BLaER1 (cell line): ENCODE data around the gene ALAS1.

Source experiments
- H3K27ac ChIP-seq: shearing (Covaris generic); formaldehyde crosslinking; 2 replicates; pipeline ENCODE4 v1.8.1; 2022
- H3K27me3 ChIP-seq: shearing (Covaris generic); formaldehyde crosslinking; 2 replicates; pipeline ENCODE4 v1.8.1; 2022
- H3K36me3 ChIP-seq: shearing (Covaris generic); formaldehyde crosslinking; 2 replicates; pipeline ENCODE4 v1.8.1; 2022
- H3K4me1 ChIP-seq: shearing (Covaris generic); formaldehyde crosslinking; 2 replicates; pipeline ENCODE4 v1.8.1; 2022
- H3K4me2 ChIP-seq: shearing (Covaris generic); formaldehyde crosslinking; 2 replicates; pipeline ENCODE4 v1.8.1; 2022
- H3K4me3 ChIP-seq: shearing (Covaris generic); formaldehyde crosslinking; 2 replicates; pipeline ENCODE4 v1.8.1; 2022
- H3K9ac ChIP-seq: shearing (Covaris generic); formaldehyde crosslinking; 2 replicates; pipeline ENCODE4 v1.8.1; 2022
- H3K9me3 ChIP-seq: shearing (Covaris generic); formaldehyde crosslinking; 2 replicates; pipeline ENCODE4 v1.8.1; 2022
- H4K20me1 ChIP-seq: shearing (Covaris generic); formaldehyde crosslinking; 2 replicates; pipeline ENCODE4 v1.8.1; 2022
- Cebpa-rat ChIP-seq: shearing (Covaris generic); IDR thresholded peaks from 2 replicates; pipeline ENCODE4 v1.8.1; 2022

ALAS1 gene

DNA sequence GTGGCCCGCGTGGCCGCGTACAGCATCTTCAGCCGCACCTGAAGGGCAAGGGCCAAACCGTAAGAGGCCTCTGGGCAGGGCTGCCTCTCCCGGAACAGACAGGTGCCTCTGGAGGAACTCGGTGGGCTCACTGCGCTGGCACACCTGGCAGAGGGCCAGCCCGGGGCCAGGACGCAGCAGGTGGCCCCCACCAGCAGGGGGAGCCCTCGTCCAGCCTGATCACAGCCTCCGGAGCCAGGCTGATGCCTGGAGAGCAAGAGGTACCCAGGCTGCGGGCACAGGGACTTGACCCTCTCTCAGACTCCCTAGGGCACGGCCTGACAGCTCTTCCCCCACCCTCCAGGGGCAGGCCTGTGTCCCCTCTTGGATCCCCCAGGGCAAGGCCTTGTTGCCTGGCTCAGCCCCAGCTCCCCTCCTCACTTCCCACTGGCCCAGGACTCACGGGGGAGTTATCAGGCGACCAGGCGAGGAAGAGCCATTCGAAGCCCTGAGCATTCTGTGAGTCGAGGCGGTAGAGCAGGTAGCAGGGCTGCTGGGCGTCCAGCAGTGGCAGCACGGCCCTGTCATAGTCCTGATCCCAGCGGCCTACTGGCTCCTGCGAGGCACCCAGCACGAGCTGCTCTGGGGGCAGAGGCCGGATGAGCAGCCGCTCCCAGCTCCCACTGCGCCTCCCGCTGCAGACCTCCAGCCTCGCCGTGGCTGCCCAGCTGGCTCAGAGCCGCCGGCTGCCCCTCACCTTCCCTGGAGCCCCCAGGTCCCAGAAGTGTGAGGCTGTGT, 33.7 kb downstream of the ALAS1 start:
- H3K9me3 ChIP-seq = no peaks in the 10 kb centered on the region
- H3K9ac ChIP-seq = peak overlapping the region; percentile 67
- peaks cover 26% of the 10 kb centered on the region for H4K20me1 ChIP-seq
- peak overlapping the region; percentile 86 for H3K27ac ChIP-seq
- no peaks in the 10 kb centered on the region for H3K27me3 ChIP-seq
- H3K4me3 ChIP-seq = peak overlapping the region; percentile 47
- H3K4me2 ChIP-seq = peak overlapping the region; percentile 81
- H3K4me1 ChIP-seq = peaks cover 95% of the 10 kb centered on the region
- TF ChIP-seq Cebpa-rat = no peak
- peaks cover 60% of the 10 kb centered on the region for H3K36me3 ChIP-seq

DNA sequence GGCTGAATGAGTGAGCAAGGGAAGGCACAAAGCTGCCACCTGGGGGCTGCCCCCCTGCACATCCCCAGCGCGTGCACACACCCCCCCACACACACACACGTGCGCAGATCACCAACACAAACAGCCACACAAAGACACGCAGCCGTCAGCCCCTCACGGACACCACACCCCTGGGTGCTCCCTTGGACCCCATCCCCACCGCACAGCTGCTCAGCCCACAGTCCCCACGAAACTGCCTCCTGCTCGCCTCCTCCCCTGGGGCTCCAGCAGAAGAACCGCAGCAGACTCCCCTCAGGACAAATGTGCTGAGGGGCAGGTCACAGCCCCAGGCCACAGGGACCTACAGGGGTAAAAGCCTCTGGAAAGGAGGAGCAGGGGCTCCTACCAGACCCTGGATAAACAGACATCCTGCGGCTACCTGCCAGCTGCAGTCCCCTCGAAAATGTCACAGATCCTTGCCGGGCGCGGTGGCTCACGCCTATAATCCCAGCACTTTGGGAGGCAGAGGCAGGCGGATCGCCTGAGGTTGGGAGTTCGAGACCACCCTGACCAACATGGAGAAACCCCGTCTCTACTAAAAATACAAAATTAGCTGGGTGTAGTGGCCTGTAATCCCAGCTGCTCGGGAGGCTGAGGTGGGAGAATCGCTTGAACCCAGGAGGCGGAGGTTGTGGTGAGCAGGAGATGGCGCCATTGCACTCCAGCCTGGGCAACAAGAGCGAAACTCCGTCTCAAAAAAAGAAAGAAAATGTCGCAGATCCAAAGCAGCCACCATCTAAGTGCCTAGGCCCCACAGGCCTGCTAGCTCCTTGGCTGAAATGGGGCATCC, 34.5 kb downstream of the ALAS1 start:
- H3K9me3 ChIP-seq = no peaks in the 10 kb centered on the region
- H3K27me3 ChIP-seq = no peaks in the 10 kb centered on the region
- no peak for TF ChIP-seq Cebpa-rat
- peak overlapping the region; percentile 47 for H3K4me3 ChIP-seq
- H3K9ac ChIP-seq = peak overlapping the region; percentile 67
- peak overlapping the region; percentile 86 for H3K27ac ChIP-seq
- peaks cover 58% of the 10 kb centered on the region for H3K36me3 ChIP-seq
- H3K4me1 ChIP-seq = peaks cover 95% of the 10 kb centered on the region
- H3K4me2 ChIP-seq = peak overlapping the region; percentile 81
- H4K20me1 ChIP-seq = peaks cover 34% of the 10 kb centered on the region

DNA sequence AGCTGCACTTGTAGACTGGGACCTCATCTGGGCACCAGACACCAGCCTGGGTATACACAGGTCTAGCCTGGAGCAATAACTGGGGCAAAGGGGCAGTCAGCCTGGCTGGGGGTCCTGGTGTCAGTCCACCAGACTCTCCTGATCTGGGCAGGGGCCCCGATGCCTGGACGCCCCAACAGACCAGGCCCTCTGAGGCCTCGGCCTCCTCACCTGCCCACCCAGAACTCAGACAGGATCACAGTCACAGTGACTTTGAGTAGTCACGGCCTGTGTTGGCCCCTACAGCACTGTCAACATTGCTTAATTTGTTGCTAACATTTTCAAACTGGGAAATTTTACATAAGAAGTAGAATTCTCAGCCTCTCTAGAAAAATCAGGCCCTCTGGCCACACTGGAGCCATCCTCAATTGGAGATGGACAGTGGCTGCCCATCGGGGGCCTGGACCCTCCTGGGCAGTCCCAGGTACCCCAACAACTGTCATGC, 35.2 kb downstream of the ALAS1 start:
- Histone ChIP-seq H3K9me3 (no peaks in the 10 kb centered on the region), H3K27me3 (no peaks in the 10 kb centered on the region), H3K36me3 (peaks cover 52% of the 10 kb centered on the region), H3K4me1 (peaks cover 95% of the 10 kb centered on the region), H3K4me2 (peak overlapping the region; percentile 81), H3K27ac (peak overlapping the region; percentile 86), H3K4me3 (peak overlapping the region; percentile 47; the same call in 1 of the 2 replicates), H3K9ac (peak overlapping the region; percentile 67), H4K20me1 (peaks cover 40% of the 10 kb centered on the region)
- no peak for TF ChIP-seq Cebpa-rat

DNA sequence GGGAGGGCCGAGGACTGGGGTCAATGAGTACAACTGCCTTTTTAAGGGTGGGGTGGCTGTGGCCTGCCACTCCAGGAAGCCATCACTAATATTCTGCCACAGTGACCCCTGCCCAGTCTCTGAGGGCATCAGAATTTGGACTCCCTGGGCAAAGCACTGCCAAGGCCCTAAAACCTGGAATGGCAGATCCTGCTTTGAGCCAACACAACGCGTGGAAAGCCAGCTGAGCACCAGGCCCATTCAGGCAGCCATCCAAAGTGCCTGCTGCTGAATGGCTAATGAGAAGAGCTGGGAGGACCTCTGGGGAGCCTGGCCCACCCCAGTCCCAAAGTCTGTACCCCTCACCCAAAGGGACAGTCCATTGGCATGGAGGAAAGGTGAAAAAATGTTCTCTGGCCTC, 36.0 kb downstream of the ALAS1 start:
- no peaks in the 10 kb centered on the region for H3K27me3 ChIP-seq
- H3K4me2 ChIP-seq = peak overlapping the region; percentile 28; the same call in 1 of the 2 replicates
- H3K9me3 ChIP-seq = no peaks in the 10 kb centered on the region
- H3K4me3 ChIP-seq = no peak overlapping the region
- peaks cover 89% of the 10 kb centered on the region for H3K4me1 ChIP-seq
- H3K36me3 ChIP-seq = peaks cover 44% of the 10 kb centered on the region
- peaks cover 45% of the 10 kb centered on the region for H4K20me1 ChIP-seq
- TF ChIP-seq Cebpa-rat = no peak
- H3K27ac ChIP-seq = peak overlapping the region; percentile 3; the same call in 1 of the 2 replicates
- no peak overlapping the region for H3K9ac ChIP-seq

DNA sequence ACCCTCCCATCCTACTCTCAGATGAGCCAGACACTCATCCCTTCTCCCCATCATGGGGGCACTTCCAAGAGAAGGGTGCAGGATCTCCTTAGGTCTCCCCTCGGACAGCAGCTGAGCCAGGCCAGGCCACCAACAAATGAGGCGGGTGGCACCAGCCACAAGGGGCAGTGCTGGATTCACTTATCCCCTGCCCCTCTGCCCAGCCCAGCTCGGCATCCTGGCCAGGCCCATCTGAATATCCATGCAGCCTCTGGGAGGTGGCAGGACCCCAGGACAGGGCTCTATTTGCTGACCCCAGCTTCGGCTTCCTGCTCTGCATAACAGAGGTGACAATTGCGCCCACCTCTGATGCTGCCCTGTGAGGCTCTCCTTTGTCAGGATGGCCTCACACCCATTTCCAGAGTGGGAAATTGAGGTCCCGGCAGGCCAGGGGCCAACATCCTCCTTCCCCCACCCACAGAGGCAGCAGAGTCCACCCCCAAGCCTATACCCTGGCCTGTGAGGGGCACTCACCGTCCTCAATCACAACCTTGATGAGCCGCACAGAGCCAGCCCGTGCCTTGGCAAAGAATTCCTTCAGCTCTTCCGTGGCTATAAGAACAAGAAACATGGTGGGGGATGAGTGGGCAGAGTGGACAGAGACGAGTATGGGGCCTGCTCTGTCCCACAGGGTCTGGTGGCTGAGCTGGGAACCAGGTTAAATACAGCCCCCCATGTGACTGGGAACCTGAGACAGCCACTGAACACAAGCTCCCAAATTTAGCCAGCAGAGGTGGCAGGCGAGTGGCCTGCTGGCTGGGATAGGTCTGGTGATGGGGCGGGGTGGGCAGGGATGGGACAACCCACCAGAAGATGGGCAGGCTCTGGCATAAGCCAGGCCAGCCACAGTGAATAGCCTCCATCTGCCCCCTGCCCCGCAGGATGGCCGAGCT, 36.8 kb downstream of the ALAS1 start:
- no peak for TF ChIP-seq Cebpa-rat
- H3K9ac ChIP-seq = no peak overlapping the region
- H3K27ac ChIP-seq = peak overlapping the region; percentile 3; the same call in 1 of the 2 replicates
- no peaks in the 10 kb centered on the region for H3K9me3 ChIP-seq
- peaks cover 88% of the 10 kb centered on the region for H3K4me1 ChIP-seq
- H3K36me3 ChIP-seq = peaks cover 36% of the 10 kb centered on the region
- H3K4me3 ChIP-seq = no peak overlapping the region
- H3K27me3 ChIP-seq = no peaks in the 10 kb centered on the region
- H3K4me2 ChIP-seq = 0 out of 2 replicates have a peak overlapping the region, but pooled peaks have one; percentile 17
- H4K20me1 ChIP-seq = peaks cover 45% of the 10 kb centered on the region

DNA sequence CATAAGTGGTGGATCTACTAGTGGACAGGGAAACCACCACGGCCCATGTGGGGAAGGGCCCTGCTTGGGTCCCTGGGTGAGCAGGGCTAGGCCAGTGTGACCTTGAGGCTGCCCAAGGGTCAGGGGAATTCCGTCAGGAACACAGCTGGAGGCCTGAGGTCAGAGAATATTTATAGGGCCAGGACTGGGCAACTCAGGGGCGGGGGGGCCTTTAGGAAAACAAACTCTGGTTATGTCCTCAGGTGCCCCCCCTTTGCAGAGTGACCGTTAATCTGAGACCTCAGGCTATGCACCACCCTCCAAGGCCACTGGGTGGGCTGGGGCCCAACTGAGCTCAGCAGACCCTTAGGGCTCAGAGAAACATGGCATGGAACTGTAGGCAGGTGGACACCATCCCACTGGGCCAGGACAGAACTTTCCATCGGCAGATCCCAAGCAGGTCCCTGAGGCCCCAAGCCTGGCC, 38.5 kb downstream of the ALAS1 start:
- no peak overlapping the region for H3K4me3 ChIP-seq
- peaks cover 19% of the 10 kb centered on the region for H3K36me3 ChIP-seq
- H4K20me1 ChIP-seq = peaks cover 33% of the 10 kb centered on the region
- 0 out of 2 replicates have a peak overlapping the region, but pooled peaks have one; percentile 98 for H3K27ac ChIP-seq
- no peaks in the 10 kb centered on the region for H3K9me3 ChIP-seq
- H3K27me3 ChIP-seq = no peaks in the 10 kb centered on the region
- no peak for TF ChIP-seq Cebpa-rat
- H3K4me1 ChIP-seq = peaks cover 88% of the 10 kb centered on the region
- peak overlapping the region; percentile 90 for H3K4me2 ChIP-seq
- peak overlapping the region; percentile 97; the same call in 1 of the 2 replicates for H3K9ac ChIP-seq

DNA sequence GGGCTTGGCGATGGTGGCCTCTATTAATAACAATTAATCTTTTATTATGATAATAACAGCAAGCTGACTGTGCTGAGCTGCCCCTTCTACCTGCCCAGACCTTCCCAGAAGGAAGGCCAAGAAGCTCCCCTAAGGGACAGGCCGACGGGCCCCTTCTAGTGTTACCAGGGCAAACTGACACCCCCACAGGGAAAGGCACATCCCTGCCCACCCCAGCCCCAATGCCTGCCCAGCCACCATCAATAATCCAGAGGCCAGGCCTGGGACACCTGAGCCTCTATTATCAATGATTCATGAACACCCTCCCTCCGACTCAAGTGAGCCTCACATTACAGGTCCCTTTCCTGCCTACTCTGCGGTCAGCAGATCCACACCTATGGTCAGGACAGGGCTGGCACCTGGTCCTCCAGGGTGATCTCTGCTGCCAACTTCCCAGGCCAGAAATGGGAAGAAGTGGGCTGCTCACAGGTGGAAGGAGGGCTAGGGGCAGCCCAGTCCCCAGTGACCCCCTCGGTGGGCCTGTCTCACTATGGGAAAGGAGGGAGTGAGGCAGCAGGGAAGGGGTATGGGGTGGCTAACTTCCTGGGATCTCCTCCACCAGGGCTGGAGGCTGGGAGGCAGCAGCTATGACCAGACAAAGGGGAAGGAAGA, 39.2 kb downstream of the ALAS1 start:
- TF ChIP-seq Cebpa-rat = no peak
- peaks cover 87% of the 10 kb centered on the region for H3K4me1 ChIP-seq
- no peaks in the 10 kb centered on the region for H3K9me3 ChIP-seq
- peak overlapping the region; percentile 90 for H3K4me2 ChIP-seq
- peak overlapping the region; percentile 95 for H3K4me3 ChIP-seq
- H3K36me3 ChIP-seq = peaks cover 19% of the 10 kb centered on the region
- peak overlapping the region; percentile 98 for H3K27ac ChIP-seq
- H3K9ac ChIP-seq = peak overlapping the region; percentile 97
- H4K20me1 ChIP-seq = peaks cover 26% of the 10 kb centered on the region
- no peaks in the 10 kb centered on the region for H3K27me3 ChIP-seq

DNA sequence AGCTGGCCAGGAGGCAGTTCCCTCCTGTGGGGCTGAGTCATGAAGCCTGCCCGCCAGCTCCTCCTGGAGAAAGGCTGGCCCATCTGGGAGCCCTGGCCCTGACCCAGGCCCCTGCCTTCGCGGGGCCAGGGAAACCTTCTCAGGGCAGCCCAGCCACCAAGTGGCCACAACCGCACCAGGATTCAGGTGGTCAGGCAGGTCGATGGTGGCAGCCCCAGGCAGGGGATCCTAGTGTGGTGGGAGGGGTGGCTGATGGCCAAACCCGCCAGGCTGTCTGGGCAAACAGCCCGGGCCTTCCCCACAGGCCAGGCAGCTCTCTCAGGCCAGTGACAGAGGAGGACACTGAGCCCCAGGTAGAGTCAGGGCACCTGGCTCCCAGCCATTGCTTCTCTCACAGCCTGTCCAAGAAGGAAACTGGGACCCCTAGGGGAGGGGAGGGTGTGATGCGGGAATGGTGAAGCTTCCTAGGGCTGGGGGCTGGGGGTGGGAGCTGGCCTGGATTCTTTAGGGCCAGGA, 39.8 kb downstream of the ALAS1 start:
- peaks cover 19% of the 10 kb centered on the region for H3K36me3 ChIP-seq
- no peak for TF ChIP-seq Cebpa-rat
- peak overlapping the region; percentile 90 for H3K4me2 ChIP-seq
- peaks cover 24% of the 10 kb centered on the region for H4K20me1 ChIP-seq
- no peaks in the 10 kb centered on the region for H3K27me3 ChIP-seq
- peak overlapping the region; percentile 97 for H3K9ac ChIP-seq
- H3K27ac ChIP-seq = peak overlapping the region; percentile 98
- peak overlapping the region; percentile 95 for H3K4me3 ChIP-seq
- no peaks in the 10 kb centered on the region for H3K9me3 ChIP-seq
- H3K4me1 ChIP-seq = peaks cover 81% of the 10 kb centered on the region
